Ascending aorta (tissue), 2 donors: ENCODE results near the gene INA. TPM values are rescaled to one million over a fixed set of nuclear protein-coding genes. Genes with fewer than 3 reads are reported as not detected.
A peak's percentile ranks its signal among the peaks of the same experiment; 100 is the strongest.

ENCODE experiments used
- DNase-seq, 2 donors: peaks; one replicate each; pipeline ENCODE4 v3.0.0-alpha.2; 2019; ENCODE audit warnings: low spot score in 2 of 2
- H3K27ac ChIP-seq, 2 donors: fragments of 200-600 bp; sonication (generic); one replicate each; pipeline ENCODE4 v1.5.1; 2016 to 2017; ENCODE audit warnings: mild to moderate bottlenecking in 1 of 2
- H3K27me3 ChIP-seq: fragments of 200-600 bp; sonication (generic); one replicate; pipeline ENCODE4 v1.5.1; 2017
- H3K36me3 ChIP-seq, 2 donors: fragments of 200-600 bp; sonication (generic); one replicate each; pipeline ENCODE4 v1.5.1; 2016
- H3K4me1 ChIP-seq, 2 donors: fragments of 200-600 bp; sonication (generic); one replicate each; pipeline ENCODE4 v1.5.1; 2016 to 2017; ENCODE audit warnings: mild to moderate bottlenecking in 1 of 2
- H3K4me3 ChIP-seq, 2 donors: fragments of 200-600 bp; sonication (generic); one replicate each; pipeline ENCODE4 v1.5.1; 2016 to 2017; ENCODE audit warnings: mild to moderate bottlenecking in 1 of 2
- H3K9me3 ChIP-seq, 2 donors: fragments of 200-600 bp; sonication (generic); one replicate each; pipeline ENCODE4 v1.5.1; 2016
- CTCF ChIP-seq, 3 experiments: fragments of 200-600 bp in 2 of 3; fragments of 450-650 bp in 1 of 3; sonication (generic) in 2 of 3; IDR thresholded peaks; one replicate each; pipeline ENCODE4 v1.5.1; 2016 to 2019; ENCODE audit warnings: antibody characterized with exemption in 3 of 3, mild to moderate bottlenecking in 1 of 3, moderate library complexity in 1 of 3
- intact Hi-C: fragments of 100-400 bp; cut with DNase I; formaldehyde crosslinking; loops from one replicate; pipeline ENCODE4 v1.15.1; 2023
- total RNA-seq: library from RNA; depleted of rRNA; stranded (reverse); fragments of >200 nt; gene quantifications from one replicate; pipeline ENCODE4 v1.1.0, GENCODE V29; 2016

Gene INA
- total RNA-seq, 1 donor from 2014 or later = not detected

DNA sequence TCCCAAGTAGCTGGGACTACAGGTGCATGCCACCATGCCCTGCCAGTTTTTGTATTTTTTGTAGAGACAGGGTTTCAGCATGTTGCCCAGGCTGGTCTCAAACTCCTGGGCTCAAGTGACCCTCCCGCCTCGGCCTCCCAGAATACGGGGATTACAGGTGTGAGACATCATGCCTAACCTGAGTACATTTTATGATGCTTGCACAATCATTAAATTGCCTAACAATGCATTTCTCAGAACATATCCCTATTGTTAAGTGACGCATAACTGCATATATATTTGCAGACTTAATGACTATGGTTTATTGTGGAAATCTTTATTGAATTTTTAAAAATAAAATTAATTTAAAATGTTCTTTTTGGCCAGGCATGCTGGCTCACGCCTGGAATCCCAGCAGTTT is 30.7 kb downstream of the INA start:
- Histone ChIP-seq H3K4me1 (no peaks in the 10 kb centered on the region), H3K36me3 (peaks cover 36 to 61% of the 10 kb centered on the region in 2 donors), H3K27me3 (no peaks in the 10 kb centered on the region), H3K4me3 (no peak overlapping the region), H3K27ac (no peak overlapping the region), H3K9me3 (no peaks in the 10 kb centered on the region)
- intact Hi-C loops = no loop called here
- no peak for DNase-seq
- no peak for TF ChIP-seq CTCF (IDR thresholded peaks at IDR 0.05)

GRCh38 chr10:103310197-103310596 is 33.3 kb downstream of the INA start:
- intact Hi-C loops = no loop called here
- peaks cover 45 to 70% of the 10 kb centered on the region in 2 donors for H3K36me3 ChIP-seq
- H3K27ac ChIP-seq = no peak overlapping the region
- H3K4me1 ChIP-seq = no peaks in the 10 kb centered on the region
- no peaks in the 10 kb centered on the region for H3K27me3 ChIP-seq
- TF ChIP-seq CTCF (IDR thresholded peaks at IDR 0.05) = no peak
- DNase-seq = no peak
- no peaks in the 10 kb centered on the region for H3K9me3 ChIP-seq
- H3K4me3 ChIP-seq = no peak overlapping the region

DNA sequence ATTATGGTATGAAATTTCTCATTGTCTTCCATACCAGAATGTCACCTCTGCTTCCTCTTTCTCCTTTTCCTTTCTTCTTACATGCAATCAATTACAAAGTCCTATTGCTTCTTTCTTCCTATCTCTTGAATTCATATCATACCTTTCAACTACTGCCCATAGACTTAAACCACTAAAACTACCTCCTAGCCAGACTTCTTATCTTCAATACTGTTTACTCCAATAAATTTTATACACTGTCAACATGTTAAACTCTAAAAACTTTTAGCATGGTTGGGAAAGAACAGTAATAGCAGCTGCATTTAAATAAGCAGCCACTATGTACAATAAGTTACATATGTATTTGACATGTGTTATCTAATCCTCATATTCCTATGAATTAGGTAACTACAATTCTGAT is 39.1 kb downstream of the INA start:
- intact Hi-C loops = no loop called here
- Histone ChIP-seq H3K4me1 (no peaks in the 10 kb centered on the region), H3K27me3 (no peaks in the 10 kb centered on the region), H3K4me3 (no peak overlapping the region), H3K27ac (no peak overlapping the region), H3K36me3 (peaks cover 37 to 39% of the 10 kb centered on the region in 2 donors), H3K9me3 (no peaks in the 10 kb centered on the region)
- no peak for DNase-seq
- no peak for TF ChIP-seq CTCF (IDR thresholded peaks at IDR 0.05)

DNA sequence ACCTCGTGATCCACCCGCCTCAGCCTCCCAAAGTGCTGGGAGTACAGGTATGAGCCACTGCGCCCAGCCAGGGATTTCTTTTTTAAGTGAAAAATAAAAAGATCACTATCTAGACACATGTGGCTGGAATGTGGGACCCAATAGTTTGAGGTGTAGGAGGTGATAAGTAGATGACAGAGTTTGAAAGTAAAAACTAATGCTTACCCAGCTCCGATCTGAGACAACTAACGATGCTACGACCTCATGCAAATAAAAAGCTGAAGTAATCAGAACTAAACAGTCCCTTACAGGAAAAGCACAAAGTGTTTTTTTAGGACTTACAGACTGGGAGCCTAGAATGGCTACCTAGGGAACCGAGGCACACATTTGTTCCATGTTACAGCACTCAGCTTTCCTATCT is 51.0 kb downstream of the INA start:
- Histone ChIP-seq H3K27me3 (no peaks in the 10 kb centered on the region), H3K9me3 (no peaks in the 10 kb centered on the region), H3K27ac (no peak overlapping the region), H3K4me1 (no peaks in the 10 kb centered on the region), H3K36me3 (peaks cover 30 to 67% of the 10 kb centered on the region in 2 donors), H3K4me3 (no peak overlapping the region)
- DNase-seq = no peak
- intact Hi-C loops = no loop called here
- no peak for TF ChIP-seq CTCF (IDR thresholded peaks at IDR 0.05)

- TF ChIP-seq CTCF (IDR thresholded peaks at IDR 0.05) = peak; percentile 38 to 62 (median 52)
- Histone ChIP-seq H3K36me3 (peaks cover 8 to 35% of the 10 kb centered on the region in 2 donors), H3K9me3 (no peaks in the 10 kb centered on the region), H3K4me1 (no peaks in the 10 kb centered on the region), H3K4me3 (no peak overlapping the region), H3K27ac (no peak overlapping the region), H3K27me3 (no peaks in the 10 kb centered on the region)
- DNase-seq = no peak
- intact Hi-C loops = loop anchor here (10.0 kb wide), 1 partner anchor 499 kb away; the partner anchor contains the start of gene CYP17A1
Observed at GRCh38 chr10:103333934-103334520, 57.1 kb downstream of the INA start.

DNA sequence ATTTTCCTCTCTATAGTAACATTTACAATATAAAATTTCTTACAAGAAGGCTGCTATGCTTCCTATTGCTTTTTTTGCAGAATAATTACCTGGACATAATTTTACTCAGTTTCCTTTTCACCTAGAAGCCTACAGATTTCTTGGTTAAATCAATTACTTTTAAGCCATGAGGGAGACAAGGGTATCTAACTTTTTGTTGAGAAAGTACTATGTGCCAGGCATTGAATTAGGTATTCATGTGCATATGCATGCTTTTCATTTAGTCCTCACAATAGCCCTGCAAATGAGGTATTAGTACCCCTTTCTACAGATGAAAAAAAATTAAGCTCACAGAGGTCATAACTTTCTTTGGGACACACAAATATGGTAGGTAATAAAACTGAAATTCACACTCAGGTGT is 57.6 kb downstream of the INA start:
- no peak for DNase-seq
- H3K36me3 ChIP-seq = peaks cover 13 to 37% of the 10 kb centered on the region in 2 donors

More for the DNA sequence above, 57.6 kb downstream of the INA start:
- no peak overlapping the region for H3K27ac ChIP-seq
- no peak for TF ChIP-seq CTCF (IDR thresholded peaks at IDR 0.05)
- H3K4me1 ChIP-seq = no peaks in the 10 kb centered on the region
- H3K9me3 ChIP-seq = no peaks in the 10 kb centered on the region
- no peaks in the 10 kb centered on the region for H3K27me3 ChIP-seq
- no peak overlapping the region for H3K4me3 ChIP-seq
- intact Hi-C loops = loop anchor here (10.0 kb wide), 1 partner anchor 500 kb away; the partner anchor contains the start of gene CYP17A1
